M059J (cell line): ENCODE results near the gene SNTG2. TPM values are rescaled to one million over a fixed set of nuclear protein-coding genes. Genes with fewer than 3 reads are reported as not detected.
"Not testable (repeated sequence)": the region's sequence is repeated elsewhere in the genome, so short reads cannot be mapped to it uniquely, and the experiment has no call there.

Experiments used
- DNase-seq: peaks from one replicate; pipeline ENCODE4 v3.0.0-alpha.2; 2012; ENCODE audit warnings: low read depth
- total RNA-seq: library from RNA; depleted of rRNA; stranded (reverse); fragments of >200 nt; shearing (Covaris generic); gene quantifications from 2 replicates; pipeline ENCODE4 v1.2.3, GENCODE V29; 2014

Gene SNTG2
- total RNA-seq, 1 experiment from 2014 or later: not detected

DNA sequence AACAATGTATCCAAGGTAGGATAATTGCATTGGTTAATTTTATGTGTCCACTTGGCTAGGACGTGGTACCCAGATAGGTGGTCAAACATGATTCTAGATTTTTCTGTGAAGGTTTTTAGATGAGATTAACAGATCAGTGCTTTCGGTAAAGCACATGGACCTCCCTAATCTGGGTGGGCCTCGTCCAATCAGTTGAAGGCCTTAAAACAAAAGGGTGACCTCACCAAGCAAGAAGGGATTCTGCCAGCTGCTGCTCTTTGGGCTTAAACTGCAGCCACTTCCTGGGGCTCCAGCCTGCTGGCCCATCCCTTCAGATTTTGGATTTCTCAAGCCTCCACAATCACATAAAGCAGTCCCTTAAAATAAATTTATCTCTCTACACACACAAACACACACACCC, 236.5 kb downstream of the SNTG2 start:
- DNase-seq: no peak

DNA sequence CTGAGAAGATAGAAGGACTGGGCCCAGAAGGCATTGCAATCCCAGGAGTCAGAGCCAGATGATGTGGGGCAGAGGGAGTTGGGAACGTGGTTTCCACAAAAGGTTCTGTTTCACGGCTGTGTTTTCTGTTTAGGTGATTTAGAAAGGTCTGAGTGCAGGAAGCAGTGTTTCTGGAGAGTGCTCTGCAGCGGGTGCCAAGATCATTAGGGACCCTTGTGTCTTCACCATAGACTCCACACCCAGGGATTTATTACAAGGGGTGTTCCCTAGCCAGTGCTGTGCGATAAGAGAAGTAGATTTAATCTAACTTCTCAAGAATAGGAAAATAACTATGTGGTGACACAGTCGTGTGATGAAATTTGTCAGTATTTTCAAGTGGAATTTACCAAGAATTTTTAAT, 241.5 kb downstream of the SNTG2 start:
- no peak for DNase-seq

DNA sequence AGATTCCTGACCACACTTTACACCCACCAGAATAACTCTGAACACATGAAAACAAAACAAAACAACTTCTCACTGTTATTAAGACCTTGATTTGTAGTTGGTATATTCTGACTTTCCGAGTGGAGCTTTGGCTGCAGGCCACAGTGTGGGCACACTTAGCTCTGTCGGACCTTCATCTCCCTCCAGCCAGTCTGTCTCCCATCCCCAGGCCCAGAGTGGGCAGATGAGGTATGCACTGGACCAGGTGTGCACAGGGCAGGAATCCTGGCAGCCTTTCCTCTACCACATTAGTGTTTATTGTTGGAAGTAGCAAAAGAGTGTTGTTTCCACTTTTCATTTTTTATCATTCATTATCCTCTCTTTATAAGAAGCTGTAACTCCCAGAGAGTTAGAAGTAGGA, 243.2 kb downstream of the SNTG2 start:
- no peak for DNase-seq

DNA sequence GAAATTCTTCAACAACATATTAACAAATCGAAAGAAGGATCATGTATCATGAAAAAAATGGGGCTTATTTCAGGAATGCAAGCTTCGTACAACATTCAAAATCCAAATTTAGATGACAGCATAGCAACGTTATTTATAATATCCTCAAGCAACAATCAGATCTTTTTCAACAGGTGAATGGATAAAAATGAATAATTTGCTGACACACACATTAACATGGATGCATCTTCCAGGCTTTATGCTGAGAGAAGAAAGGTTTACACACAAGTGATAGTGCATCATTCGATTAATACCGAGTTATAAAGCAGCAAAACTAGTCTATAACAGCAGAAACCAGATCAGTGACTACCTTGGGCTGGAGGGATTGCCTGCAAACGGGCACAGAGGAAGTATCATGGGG, 253.1 kb downstream of the SNTG2 start:
- no peak for DNase-seq

DNA sequence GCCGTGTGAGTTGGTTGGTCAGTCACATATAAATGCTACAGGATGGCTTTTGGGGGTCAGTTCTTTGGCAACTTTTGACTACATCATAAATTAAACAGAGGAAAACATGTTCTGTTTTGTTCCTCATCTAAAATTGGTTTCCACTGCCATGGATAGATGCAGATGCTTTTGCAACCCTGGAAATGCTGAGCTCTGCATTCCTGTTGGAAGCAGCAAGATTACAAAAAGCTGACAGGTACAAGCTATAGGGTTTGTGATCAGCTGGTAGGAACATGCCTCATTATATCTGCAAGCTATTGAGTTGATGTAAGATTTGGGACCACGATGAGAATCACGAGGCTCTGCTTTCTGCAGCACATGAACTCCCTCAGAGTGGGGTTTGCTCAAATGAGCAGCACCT, 255.2 kb downstream of the SNTG2 start:
- no peak for DNase-seq

DNA sequence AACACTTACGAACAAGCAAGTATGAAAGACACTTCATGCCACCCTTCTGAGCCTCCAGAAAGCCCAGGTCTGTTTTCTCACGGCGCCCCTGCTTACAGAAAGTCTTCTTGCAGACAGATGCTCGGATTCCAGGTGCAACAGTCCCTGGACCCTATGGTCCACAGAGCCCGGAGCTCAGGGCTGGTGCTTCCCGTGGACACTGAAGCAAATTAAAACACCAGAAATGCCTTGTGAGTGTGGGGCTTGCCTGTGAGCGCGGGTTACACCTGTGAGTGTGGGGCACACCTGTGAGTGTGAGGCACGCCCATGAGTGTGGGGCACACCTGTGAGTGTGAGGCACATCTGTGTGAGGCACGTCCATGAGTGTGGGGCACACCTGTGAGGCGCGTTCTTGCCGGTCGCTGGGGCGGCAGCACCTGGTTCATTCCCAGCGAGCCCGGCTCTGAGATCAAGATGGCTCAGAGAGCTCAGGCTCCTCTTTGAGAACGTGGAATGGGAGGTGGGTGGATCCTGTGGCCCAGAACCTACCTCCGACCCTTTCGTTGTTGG, 257.4 kb downstream of the SNTG2 start:
- DNase-seq: no peak

DNA sequence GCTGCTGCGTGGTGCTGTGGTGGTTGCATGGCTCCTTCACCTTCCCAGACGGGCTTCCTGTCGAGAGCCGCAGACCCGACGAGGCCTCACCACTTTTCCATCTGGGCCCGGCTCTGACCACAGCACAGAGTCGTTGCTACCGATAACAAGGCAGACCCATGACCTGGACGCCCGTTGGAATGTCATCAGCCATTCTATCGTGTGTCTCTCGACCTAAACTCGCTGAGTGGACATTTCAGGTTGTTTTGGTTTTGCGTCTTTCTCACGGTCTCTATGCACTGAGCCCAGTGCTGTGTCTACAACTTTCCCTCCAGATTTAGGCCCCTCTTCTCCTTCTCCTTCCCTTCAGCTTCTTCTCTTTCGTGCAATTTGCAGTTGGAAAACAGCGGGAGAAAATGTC, 257.9 kb downstream of the SNTG2 start:
- DNase-seq: no peak

DNA sequence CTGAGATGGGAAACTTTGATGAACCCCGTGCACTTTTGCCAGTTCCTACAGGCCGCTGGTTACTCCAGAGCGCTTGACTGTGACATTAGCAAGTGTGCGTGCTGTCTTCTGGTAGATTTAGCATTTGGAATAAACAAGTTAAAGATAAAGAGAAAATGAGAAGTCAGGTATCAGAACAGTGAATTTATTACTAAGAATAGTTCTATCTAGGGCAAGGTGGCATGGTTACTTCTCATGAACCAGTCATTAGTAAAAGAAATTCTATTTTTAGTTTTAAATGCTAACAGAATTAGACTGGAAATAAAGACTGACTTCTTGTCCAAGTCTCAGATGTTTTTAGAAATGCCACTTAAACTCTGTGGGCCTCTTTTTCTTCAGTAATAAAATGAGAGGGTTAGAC, 258.6 kb downstream of the SNTG2 start:
- no peak for DNase-seq

DNA sequence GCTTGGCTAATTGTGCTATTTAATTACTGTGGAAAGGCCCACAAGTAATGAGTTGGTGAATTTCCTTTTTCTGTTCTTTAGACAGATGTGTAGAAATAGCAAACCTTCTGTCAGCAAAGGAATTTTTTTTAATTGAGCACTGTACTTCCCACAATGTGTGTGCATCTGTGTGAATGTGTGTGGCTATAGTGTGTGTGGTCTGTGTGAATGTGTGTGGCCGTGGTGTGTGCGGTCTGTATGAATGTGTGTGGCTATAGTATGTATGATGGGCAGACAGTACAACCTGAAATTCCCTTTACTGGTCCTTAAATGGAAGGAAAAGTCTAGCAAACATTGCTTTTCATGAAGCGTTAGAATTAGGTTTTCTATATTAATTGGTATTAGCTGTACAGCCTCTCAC, 259.1 kb downstream of the SNTG2 start:
- DNase-seq: no peak

DNA sequence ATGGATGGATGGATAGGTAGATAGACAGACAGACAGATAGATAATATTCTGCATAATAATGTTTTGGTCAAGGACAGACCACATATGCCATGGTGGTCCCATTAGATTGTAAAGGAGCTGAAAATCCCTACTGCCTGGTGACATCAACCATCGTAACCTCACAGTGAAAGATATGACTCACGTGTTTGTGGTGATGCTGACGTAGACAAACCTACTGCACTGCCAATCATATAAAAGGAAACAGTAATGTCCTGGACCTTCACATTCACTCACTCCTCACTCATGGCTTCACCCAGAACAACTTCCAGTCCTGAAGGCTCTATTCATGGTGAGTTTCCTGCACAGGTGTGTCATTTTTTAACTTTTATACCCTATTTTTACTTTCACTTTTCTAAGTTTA, 259.7 kb downstream of the SNTG2 start:
- peak; percentile 30 for DNase-seq

DNA sequence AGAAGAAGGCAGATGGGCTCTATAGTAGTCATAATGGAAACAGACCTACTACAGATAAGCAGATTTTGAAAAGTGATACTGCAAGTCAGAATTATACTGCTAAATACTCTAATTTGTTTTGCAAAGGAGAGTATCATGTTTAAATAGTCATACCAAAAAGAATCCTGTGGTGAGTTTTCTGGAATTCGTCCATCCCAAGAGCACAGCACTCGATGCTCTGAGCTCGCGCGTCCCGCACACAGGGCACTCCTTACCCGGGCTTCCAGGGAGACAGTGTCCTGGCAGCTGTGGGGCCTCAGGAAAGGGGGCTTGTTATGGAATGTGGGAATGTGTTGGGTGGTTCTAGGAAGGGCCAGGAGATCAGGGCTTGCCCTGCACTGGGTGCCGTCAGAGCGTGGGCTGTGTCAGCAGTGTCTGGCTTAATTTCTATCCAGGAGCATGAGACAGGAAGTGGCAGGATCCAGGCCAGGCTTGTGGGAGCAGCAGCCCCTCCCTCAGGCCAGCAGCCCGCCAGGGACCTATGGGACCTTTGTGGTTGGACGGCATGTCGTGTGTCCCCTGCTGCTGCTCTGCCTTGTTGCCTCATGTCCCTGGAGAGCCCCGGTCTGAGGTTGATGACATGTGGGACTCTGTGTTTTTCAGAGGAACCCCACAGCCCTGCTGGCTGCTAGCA, 269.4 kb downstream of the SNTG2 start:
- peak; percentile 51 for DNase-seq

DNA sequence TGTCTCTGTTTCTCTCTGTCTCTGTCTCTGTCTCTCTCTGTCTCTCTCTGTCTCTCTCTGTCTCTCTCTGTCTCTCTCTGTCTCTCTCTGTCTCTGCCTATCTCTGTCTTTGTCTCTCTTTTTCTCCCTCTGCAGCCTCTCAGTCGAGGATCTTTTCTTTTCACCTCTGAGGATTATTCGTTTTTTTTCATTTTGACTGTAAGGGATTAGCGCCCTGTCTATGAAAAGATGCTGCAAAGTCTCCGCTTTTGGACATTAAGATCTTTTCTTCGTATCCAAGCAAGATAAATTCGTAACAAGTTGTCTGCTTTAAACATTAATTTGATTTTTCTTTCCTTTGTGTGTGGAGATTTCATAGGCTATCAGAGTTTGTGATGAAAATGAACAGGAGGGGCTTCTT, 271.4 kb downstream of the SNTG2 start:
- no peak for DNase-seq

DNA sequence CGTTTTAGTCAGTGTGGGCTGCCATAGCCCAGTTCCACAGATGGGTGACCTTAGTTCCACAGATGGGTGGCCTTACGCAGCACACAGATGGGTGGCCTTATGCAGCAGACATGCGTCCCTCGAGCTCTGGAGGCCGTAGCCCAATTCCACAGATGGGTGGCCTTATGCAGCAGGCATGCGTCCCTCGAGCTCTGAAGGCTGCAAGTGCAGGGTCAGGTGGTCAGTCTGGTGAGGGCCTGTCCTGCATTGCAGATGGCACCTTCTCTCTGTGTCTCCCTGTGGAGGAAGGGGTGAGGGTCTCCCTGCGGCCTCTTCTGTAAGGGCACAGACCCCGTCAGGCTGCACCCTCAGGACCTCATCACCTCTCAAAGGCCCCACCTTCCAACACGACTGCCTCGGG, 273.1 kb downstream of the SNTG2 start:
- DNase-seq: no peak

DNA sequence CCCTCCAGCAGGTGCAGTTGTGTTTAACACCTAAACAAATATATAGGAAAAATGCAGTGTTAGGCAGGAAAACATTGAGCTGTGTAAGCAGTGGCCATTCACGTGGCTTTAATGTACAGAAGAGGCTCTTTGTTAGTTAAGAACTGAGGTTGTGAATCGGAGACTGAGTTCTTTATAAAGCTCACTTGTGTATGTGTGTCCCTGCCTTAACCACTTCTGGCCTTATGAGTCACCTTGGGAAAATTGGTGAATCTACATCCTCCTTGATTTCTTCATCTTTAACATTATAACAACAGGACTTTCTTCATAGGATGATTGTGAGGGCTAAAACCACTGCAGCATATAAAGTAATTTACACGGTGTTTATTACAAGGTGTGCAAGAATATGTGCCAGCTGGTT, 274.3 kb downstream of the SNTG2 start:
- DNase-seq: peak; percentile 30

DNA sequence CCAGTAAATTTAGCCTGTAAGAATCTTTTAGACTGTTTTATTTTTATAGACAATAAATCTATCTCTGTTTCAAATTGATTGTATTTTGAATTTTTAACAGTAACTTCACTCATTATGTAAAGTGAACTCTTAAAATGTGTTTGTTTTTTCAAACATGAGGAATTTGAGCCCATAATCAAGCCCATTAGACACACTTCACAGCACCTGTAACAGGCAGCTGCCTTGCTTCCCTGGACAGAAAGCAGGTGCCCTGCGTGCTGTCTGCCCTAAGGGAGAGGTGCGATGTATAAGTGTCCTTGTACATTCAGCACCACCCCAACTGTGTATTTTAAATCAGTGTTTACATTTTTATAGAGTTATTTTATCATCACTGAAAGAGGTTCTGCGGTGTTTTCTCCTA, 276.1 kb downstream of the SNTG2 start:
- no peak for DNase-seq

DNA sequence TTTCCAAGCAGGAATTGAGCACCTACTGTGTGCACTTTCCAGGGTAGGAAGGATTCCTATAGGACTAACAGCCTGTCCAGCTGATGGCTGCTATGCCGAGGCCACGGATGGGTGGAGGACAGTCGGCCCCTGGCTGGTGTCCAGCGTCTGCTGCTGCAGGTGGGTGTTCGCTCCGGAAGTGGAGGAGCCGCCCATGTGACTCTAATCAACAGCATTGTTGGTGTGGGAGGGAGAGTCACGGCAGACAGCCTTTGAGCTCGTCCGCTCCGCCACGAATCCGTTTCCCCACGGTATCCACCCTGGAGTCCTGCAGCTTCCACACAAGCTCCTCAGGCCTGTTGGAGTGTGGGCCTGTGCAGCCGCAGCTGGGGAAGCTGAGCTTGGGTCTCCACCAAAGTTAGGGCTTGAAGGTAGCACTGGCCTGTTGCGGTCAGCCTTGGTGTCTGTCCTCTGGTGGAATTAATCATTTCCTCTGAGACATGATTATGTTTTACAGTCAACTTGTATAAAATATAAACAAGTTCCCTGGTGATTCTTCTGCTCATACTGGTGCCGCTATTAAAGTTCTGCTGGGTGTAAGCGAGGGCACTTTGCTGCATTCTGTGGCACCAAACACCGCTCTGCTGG, 276.7 kb downstream of the SNTG2 start:
- peak; percentile 60 for DNase-seq

DNA sequence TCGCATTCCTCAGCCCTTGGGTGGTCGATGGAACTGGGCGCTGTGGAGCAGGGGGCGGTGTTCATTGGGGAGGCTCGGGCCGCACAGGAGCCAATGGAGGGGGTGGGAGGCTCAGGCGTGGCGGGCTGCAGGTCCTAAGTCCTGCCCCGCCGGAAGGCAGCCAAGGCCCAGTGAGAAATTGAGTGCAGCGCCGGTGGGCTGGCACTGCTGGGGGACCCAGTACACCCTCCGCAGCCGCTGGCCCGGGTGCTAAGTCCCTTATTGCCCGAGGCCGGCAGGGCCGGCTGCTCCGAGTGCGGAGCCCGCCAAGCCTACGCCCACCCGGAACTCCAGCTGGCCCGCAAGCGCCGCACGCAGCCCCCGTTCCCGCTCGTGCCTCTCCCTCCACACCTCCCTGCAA, 278.9 kb downstream of the SNTG2 start:
- not testable (repeated sequence) for DNase-seq

DNA sequence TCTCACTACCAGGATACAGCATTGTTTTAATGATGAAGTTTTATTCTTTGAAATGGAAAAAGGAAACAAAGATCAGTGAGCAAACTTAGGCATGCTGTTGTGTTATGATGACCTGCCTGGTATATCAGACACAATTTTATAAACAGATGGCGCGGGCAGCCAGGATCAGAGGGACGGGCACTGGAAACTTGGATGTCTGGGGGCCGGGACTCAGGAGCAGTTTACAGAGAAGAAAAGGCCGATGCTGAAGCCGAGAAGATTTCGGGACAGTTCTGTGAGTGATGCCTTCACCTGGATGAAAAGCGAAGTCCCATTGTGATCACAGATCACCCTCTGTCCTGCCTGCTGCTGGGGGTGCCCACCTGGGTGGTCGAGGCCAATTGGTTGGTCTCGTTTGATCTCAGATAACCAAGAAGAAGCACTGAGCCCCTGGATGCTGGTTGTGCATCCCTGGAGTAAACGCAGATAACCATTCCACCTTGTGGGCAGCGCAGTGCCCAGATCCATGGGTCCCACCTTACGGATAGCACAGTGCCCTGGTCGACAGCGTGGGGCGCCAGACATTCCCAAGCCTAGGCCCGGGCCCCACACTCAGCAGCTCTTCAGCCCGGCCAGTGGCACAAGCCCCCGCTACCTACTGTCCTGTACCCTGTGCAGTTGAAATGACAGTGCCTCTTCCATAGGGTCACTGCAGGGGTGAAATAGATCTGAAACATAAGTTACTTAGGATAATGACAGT, 279.7 kb downstream of the SNTG2 start:
- DNase-seq: no peak

DNA sequence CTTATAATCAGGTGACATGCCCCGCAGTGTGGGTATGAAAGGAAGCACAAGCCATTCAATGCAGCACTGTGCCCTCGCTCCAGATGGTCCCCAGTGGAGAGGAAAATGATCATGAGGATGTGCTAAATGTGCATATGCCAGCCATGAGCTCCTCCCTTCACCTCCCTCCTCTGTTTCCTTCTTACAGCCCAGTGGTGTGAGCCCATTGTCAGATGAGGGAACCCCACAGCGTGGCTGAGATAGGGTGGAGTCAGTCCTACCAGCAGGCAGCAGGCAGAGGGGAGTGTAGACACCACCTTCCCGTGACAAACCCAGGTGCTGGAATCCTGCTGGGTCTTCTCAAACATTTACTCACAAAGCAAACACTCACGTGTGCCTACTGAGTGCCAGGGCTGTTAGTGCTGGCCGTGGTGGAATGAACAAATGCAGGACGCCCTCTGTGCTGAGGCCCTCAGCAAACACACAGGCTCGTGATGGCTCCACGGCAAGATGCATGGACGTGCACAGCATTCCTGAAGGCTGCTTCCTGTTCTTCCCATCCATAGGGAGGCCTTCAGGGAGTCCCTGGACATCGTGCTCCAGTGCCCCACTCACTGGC, 280.9 kb downstream of the SNTG2 start:
- DNase-seq: no peak

DNA sequence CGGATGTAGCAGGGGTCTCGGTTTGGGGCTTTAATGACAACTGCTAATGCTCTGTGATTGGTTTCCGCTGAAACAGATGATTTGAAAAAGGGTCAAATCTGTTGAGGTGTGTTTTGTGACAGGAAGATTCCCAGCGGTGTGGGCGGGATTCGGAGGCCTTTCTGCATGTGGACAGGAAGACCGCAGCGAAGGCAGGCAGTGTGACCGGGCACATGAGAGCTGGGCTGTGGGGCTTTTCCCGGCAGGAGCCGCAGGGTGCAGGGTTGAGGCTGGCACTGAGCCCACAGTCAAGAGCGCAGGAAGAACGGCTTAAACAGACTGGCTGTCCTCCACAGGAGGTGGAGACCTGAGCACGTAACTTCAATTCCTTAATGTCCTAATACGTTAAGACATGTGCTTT, 282.6 kb downstream of the SNTG2 start:
- peak; percentile 27 for DNase-seq

DNA sequence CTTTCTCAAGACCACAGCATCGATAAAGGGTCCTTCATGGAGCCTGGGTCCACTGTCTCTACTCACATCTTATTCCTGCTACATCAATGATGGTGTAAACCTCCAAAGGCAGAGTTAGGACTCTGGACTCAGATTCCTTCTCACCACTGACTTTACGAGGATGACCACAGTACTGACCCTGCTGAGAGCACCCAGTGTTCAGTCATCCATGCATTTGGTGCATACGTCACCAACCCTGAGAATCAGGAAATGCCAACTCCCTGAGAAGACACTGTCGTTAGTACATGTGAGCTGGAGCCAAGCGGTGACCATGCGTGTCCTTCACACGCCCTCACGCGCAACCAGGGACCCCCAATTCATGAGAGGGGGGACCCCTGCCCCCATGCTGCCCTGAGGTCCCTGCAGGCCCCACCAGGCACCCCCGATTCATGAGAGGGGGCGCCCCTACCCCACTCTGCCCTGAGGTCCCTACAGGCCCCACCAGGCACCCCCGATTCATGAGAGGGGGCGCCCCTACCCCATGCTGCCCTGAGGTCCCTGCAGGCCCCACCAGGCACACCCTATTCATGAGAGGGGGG, 284.2 kb downstream of the SNTG2 start:
- peak; percentile 95 for DNase-seq

DNA sequence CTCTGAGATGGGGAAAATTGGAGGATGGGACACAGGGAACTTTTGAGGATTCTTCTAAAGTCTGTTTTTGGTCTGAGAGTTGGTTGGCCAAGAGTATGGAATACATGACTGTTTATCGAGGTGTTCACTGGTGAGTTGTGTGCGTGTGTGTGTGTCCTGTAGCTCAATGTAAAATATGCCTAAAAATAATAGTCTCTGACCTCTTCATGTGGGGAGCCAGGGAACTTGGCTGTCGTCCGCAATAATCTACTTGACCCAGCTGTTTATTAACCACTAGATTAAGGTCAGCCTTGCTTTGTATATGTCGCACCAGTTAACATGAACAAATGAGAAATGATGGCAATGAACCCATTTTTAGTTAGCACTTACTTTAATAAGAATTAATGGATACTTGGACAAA, 285.2 kb downstream of the SNTG2 start:
- no peak for DNase-seq
